ENCODE measurements around the gene PPIG. TPM values are rescaled to one million over a fixed set of nuclear protein-coding genes. Genes with fewer than 3 reads are reported as not detected.
"Not testable (repeated sequence)": the region's sequence is repeated elsewhere in the genome, so short reads cannot be mapped to it uniquely, and the experiment has no call there.

PPIG gene
- total and polyA plus RNA-seq, 4 experiments from 2014 or later, result 36.8 to 103 (median 81.1) TPM

- intact Hi-C loops (cut with micrococcal nuclease), result no loop called here
- no peak for DNase-seq
Measured at GRCh38 chr2:169562519-169562918, 21.6 kb upstream of the PPIG start.

GRCh38 chr2:169565686-169566085, 18.5 kb upstream of the PPIG start:
- intact Hi-C loops (cut with micrococcal nuclease), result no loop called here
- H3K4me1 Mint-ChIP-seq, result peaks cover 4 to 10% (median 9%) of the 10 kb centered on the region in 4 donors
- Histone ChIP-seq H3K36me3 (ENCODE audit: insufficient read depth, low read length) (peaks cover 3% of the 10 kb centered on the region), H3K4me1 (ENCODE audit: insufficient read depth, low read length) (no peaks in the 10 kb centered on the region), H3K27ac (ENCODE audit: low read depth, low read length) (no peak overlapping the region), H3K4me3 (ENCODE audit: low read length in 2 of 2) (no peak overlapping the region), H3K27me3 (ENCODE audit: insufficient read depth, low read length) (no peaks in the 10 kb centered on the region), H3K9me3 (ENCODE audit: control insufficient read depth in 1 of 2, low read length in 2 of 2) (no peaks in the 10 kb centered on the region)
- peaks cover 0 to 10% (median 0%) of the 10 kb centered on the region in 8 donors for H3K9me3 Mint-ChIP-seq
- H3K4me3 Mint-ChIP-seq, result no peak overlapping the region
- DNase-seq, result no peak
- H3K27ac Mint-ChIP-seq, result no peak overlapping the region
- ChIA-PET CTCF (ENCODE audit: partially characterized antibody) (no interaction called here), POLR2A (ENCODE audit: partially characterized antibody) (interaction anchor here (1.7 kb wide), 1 partner anchor 19 kb away, joined by 9 read pairs; the partner anchor contains the start of gene PPIG)
- peaks cover 20 to 22% of the 10 kb centered on the region in 2 donors for H3K36me3 Mint-ChIP-seq
- no peaks in the 10 kb centered on the region for H3K27me3 Mint-ChIP-seq

More at GRCh38 chr2:169562519-169562918, 21.6 kb upstream of the PPIG start:
- Mint-ChIP-seq H3K4me1 (peaks cover 0 to 1% (median 0%) of the 10 kb centered on the region in 4 donors), H3K36me3 (peaks cover 21% of the 10 kb centered on the region in 2 donors), H3K27ac (peak overlapping the region in 5 of 7 donors; percentile 11 to 78 (median 55)), H3K27me3 (no peaks in the 10 kb centered on the region), H3K4me3 (no peak overlapping the region), H3K9me3 (peaks cover 0 to 10% (median 0%) of the 10 kb centered on the region in 8 donors)
- H3K27ac ChIP-seq (ENCODE audit: low read depth, low read length), result no peak overlapping the region
- ChIA-PET CTCF (ENCODE audit: partially characterized antibody) (no interaction called here), POLR2A (ENCODE audit: partially characterized antibody) (interaction anchor here (0.6 to 1.9 kb wide), 5 partner anchors 11 to 98 kb away, joined by 3 to 13 read pairs (median 5); partner anchors contain the start of genes FASTKD1 and PPIG)
- no peaks in the 10 kb centered on the region for H3K9me3 ChIP-seq (ENCODE audit: control insufficient read depth in 1 of 2, low read length in 2 of 2)
- no peaks in the 10 kb centered on the region for H3K4me1 ChIP-seq (ENCODE audit: insufficient read depth, low read length)
- no peak overlapping the region for H3K4me3 ChIP-seq (ENCODE audit: low read length in 2 of 2)
- peaks cover 3% of the 10 kb centered on the region for H3K36me3 ChIP-seq (ENCODE audit: insufficient read depth, low read length)
- no peaks in the 10 kb centered on the region for H3K27me3 ChIP-seq (ENCODE audit: insufficient read depth, low read length)

- Mint-ChIP-seq H3K27me3 (no peaks in the 10 kb centered on the region), H3K4me3 (no peak overlapping the region), H3K27ac (no peak overlapping the region), H3K36me3 (peaks cover 7 to 14% of the 10 kb centered on the region in 2 donors), H3K4me1 (peaks cover 14 to 32% (median 25%) of the 10 kb centered on the region in 4 donors), H3K9me3 (no peaks in the 10 kb centered on the region)
- POLR2A ChIA-PET (ENCODE audit: partially characterized antibody), result no interaction called here
- peaks cover 3% of the 10 kb centered on the region for H3K36me3 ChIP-seq (ENCODE audit: insufficient read depth, low read length)
- no peaks in the 10 kb centered on the region for H3K27me3 ChIP-seq (ENCODE audit: insufficient read depth, low read length)
- intact Hi-C loops (cut with micrococcal nuclease), result loop anchor here (5.0 kb wide), 1 partner anchor 93 kb away; the partner anchor contains the start of gene BBS5
- H3K9me3 ChIP-seq (ENCODE audit: control insufficient read depth in 1 of 2, low read length in 2 of 2), result no peaks in the 10 kb centered on the region
- H3K4me1 ChIP-seq (ENCODE audit: insufficient read depth, low read length), result peaks cover 12% of the 10 kb centered on the region
- H3K27ac ChIP-seq (ENCODE audit: low read depth, low read length), result no peak overlapping the region
- CTCF ChIA-PET (ENCODE audit: partially characterized antibody), result no interaction called here
- H3K4me3 ChIP-seq (ENCODE audit: low read length in 2 of 2), result no peak overlapping the region
- DNase-seq, result no peak
Measured at GRCh38 chr2:169569948-169570347, 14.2 kb upstream of the PPIG start.

- Mint-ChIP-seq H3K36me3 (peaks cover 6 to 14% of the 10 kb centered on the region in 2 donors), H3K27ac (peak overlapping the region in 1 of 7 donors; percentile 66), H3K4me1 (peaks cover 14 to 32% (median 25%) of the 10 kb centered on the region in 4 donors)
- H3K27me3 ChIP-seq (ENCODE audit: insufficient read depth, low read length); H3K27me3 Mint-ChIP-seq; H3K36me3 ChIP-seq (ENCODE audit: insufficient read depth, low read length); CTCF ChIA-PET (ENCODE audit: partially characterized antibody); H3K9me3 Mint-ChIP-seq; H3K4me3 Mint-ChIP-seq; POLR2A ChIA-PET (ENCODE audit: partially characterized antibody); H3K4me3 ChIP-seq (ENCODE audit: low read length in 2 of 2); H3K27ac ChIP-seq (ENCODE audit: low read depth, low read length); DNase-seq; H3K9me3 ChIP-seq (ENCODE audit: control insufficient read depth in 1 of 2, low read length in 2 of 2): not testable (repeated sequence)
- intact Hi-C loops (cut with micrococcal nuclease), result loop anchor here (5.0 kb wide), 1 partner anchor 93 kb away; the partner anchor contains the start of gene BBS5
- H3K4me1 ChIP-seq (ENCODE audit: insufficient read depth, low read length), result peaks cover 12% of the 10 kb centered on the region
Measured at GRCh38 chr2:169570752-169571151, 13.4 kb upstream of the PPIG start.

- Histone ChIP-seq H3K27ac (ENCODE audit: low read depth, low read length) (no peak overlapping the region), H3K36me3 (ENCODE audit: insufficient read depth, low read length) (no peaks in the 10 kb centered on the region), H3K4me1 (ENCODE audit: insufficient read depth, low read length) (peaks cover 12% of the 10 kb centered on the region), H3K27me3 (ENCODE audit: insufficient read depth, low read length) (no peaks in the 10 kb centered on the region), H3K4me3 (ENCODE audit: low read length in 2 of 2) (no peak overlapping the region), H3K9me3 (ENCODE audit: control insufficient read depth in 1 of 2, low read length in 2 of 2) (no peaks in the 10 kb centered on the region)
- intact Hi-C loops (cut with micrococcal nuclease), result loop anchor here (5.0 kb wide), 1 partner anchor 94 kb away; the partner anchor contains the start of gene BBS5
- H3K27ac Mint-ChIP-seq, result no peak overlapping the region
- ChIA-PET CTCF (ENCODE audit: partially characterized antibody) (no interaction called here), POLR2A (ENCODE audit: partially characterized antibody) (interaction anchor here (4.0 kb wide), 1 partner anchor 13 kb away, joined by 41 read pairs; the partner anchor contains the start of gene PPIG)
- peaks cover 3 to 14% of the 10 kb centered on the region in 2 donors for H3K36me3 Mint-ChIP-seq
- H3K4me3 Mint-ChIP-seq, result no peak overlapping the region
- DNase-seq, result no peak
- H3K9me3 Mint-ChIP-seq, result no peaks in the 10 kb centered on the region
- peaks cover 14 to 32% (median 25%) of the 10 kb centered on the region in 4 donors for H3K4me1 Mint-ChIP-seq
- no peaks in the 10 kb centered on the region for H3K27me3 Mint-ChIP-seq
Measured at GRCh38 chr2:169571571-169571970, 12.6 kb upstream of the PPIG start.

- no peak for DNase-seq
- H3K27me3 Mint-ChIP-seq, result no peaks in the 10 kb centered on the region
- peaks cover 3 to 14% of the 10 kb centered on the region in 2 donors for H3K36me3 Mint-ChIP-seq
- H3K36me3 ChIP-seq (ENCODE audit: insufficient read depth, low read length), result no peaks in the 10 kb centered on the region
- H3K27me3 ChIP-seq (ENCODE audit: insufficient read depth, low read length), result no peaks in the 10 kb centered on the region
- no peak overlapping the region for H3K27ac ChIP-seq (ENCODE audit: low read depth, low read length)
- ChIA-PET POLR2A (ENCODE audit: partially characterized antibody) (interaction anchor here (1.6 to 4.0 kb wide), 2 partner anchors 12 to 227 kb away, joined by 5 to 41 read pairs; partner anchors contain the start of genes PPIG and SSB), CTCF (ENCODE audit: partially characterized antibody) (interaction anchor here (1.3 to 1.5 kb wide), 2 partner anchors 12 to 252 kb away, joined by 5 to 6 read pairs; partner anchors contain the start of gene METTL5)
- no peak overlapping the region for H3K27ac Mint-ChIP-seq
- H3K4me3 ChIP-seq (ENCODE audit: low read length in 2 of 2), result no peak overlapping the region
- peaks cover 14 to 32% (median 25%) of the 10 kb centered on the region in 4 donors for H3K4me1 Mint-ChIP-seq
- peaks cover 12% of the 10 kb centered on the region for H3K4me1 ChIP-seq (ENCODE audit: insufficient read depth, low read length)
- H3K4me3 Mint-ChIP-seq, result no peak overlapping the region
- intact Hi-C loops (cut with micrococcal nuclease), result loop anchor here (2.0 to 5.0 kb wide), 3 partner anchors 79 to 227 kb away; partner anchors contain the start of genes BBS5 and SSB
- no peaks in the 10 kb centered on the region for H3K9me3 ChIP-seq (ENCODE audit: control insufficient read depth in 1 of 2, low read length in 2 of 2)
- H3K9me3 Mint-ChIP-seq, result no peaks in the 10 kb centered on the region
Measured at GRCh38 chr2:169572189-169572588, 12.0 kb upstream of the PPIG start.

- peak overlapping the region; percentile 95 to 99 (median 97) for H3K4me3 Mint-ChIP-seq
- Histone ChIP-seq H3K4me3 (ENCODE audit: low read length in 2 of 2) (peak overlapping the region; percentile 38 to 80), H3K4me1 (ENCODE audit: insufficient read depth, low read length) (peaks cover 12% of the 10 kb centered on the region), H3K27me3 (ENCODE audit: insufficient read depth, low read length) (no peaks in the 10 kb centered on the region), H3K27ac (ENCODE audit: low read depth, low read length) (peak overlapping the region; percentile 82), H3K9me3 (ENCODE audit: control insufficient read depth in 1 of 2, low read length in 2 of 2) (no peaks in the 10 kb centered on the region), H3K36me3 (ENCODE audit: insufficient read depth, low read length) (no peaks in the 10 kb centered on the region)
- intact Hi-C loops (cut with micrococcal nuclease), result loop anchor here (1.0 to 5.0 kb wide), 6 partner anchors 12 to 255 kb away; partner anchors contain the start of genes BBS5, CFAP210, PHOSPHO2 and PPIG
- peak overlapping the region in 5 of 7 donors; percentile 87 to 97 (median 95) for H3K27ac Mint-ChIP-seq
- CTCF ChIA-PET (ENCODE audit: partially characterized antibody), result interaction anchor here (0.9 to 1.9 kb wide), 5 partner anchors 10 to 252 kb away, joined by 3 to 10 read pairs (median 5); partner anchors contain the start of genes METTL5 and PPIG
- H3K27me3 Mint-ChIP-seq, result peaks cover 2 to 3% of the 10 kb centered on the region in 2 donors
- POLR2A ChIA-PET (ENCODE audit: partially characterized antibody), result interaction anchor here (0.9 to 4.0 kb wide), 6 partner anchors 10 to 226 kb away, joined by 3 to 41 read pairs (median 4); partner anchors contain the start of genes BBS5, PPIG and SSB
- peaks cover 3 to 11% of the 10 kb centered on the region in 2 donors for H3K36me3 Mint-ChIP-seq
- H3K9me3 Mint-ChIP-seq, result no peaks in the 10 kb centered on the region
- peaks cover 14 to 32% (median 25%) of the 10 kb centered on the region in 4 donors for H3K4me1 Mint-ChIP-seq
- no peak for DNase-seq
Measured at GRCh38 chr2:169572821-169573159, 11.4 kb upstream of the PPIG start.

Measured in CD4-positive, alpha-beta memory T cell (primary cell).